NCI-H128 (cell line): ENCODE data around the gene SPACDR.
"Not testable (repeated sequence)": the region's sequence is repeated elsewhere in the genome, so short reads cannot be mapped to it uniquely, and the experiment has no call there.

Source experiments
- DNase-seq: peaks from one replicate; lab custom pipeline; 2025; ENCODE audit not compliant: unreplicated experiment; lab: John Stamatoyannopoulos, UW

SPACDR gene

DNA sequence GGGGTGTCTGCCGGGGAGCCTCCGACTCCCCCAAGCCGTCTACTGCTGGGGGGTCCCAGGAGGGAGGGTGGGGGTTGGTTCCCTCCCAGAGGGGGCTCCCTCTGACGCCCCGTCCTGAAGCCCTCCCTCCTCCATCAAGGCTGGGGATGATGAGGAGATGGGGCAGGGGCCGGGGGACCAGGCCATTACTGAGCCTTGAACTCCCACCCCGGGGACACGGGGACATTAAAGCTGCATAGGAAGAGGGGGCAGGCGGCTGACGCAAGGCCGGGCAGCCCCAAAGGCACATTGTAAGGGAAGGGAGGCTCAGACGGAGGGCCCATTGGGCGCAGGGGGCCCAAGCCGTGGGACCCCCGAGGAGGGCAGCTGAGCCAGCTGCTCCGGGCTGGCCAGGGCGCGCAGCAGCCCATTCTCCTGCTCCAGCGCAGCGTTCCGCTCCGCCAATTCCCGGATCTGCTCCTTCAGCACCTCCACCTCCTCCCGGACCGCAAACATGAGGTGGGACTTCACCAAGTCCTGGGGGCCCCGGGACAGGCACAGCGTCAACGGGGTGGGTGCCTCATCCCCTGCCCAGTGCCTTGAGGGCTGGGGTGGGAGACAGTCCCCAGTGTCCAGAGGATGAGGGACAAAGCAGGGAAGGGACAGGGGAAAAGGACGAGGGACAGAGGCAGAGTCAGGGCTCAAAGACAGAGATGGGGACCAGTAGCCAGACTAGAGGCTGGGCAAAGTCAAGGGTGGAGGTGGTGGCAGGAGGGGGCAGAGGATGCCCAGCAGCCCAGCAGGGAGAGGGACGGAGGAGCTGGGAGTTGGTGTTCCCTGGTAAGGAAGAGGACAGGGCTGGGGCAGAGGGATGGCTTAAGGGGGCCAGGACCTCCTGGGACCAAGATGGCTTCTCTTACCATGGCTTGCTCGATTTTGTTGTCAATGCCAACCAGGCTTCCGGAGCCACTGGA lies 2.9 kb upstream of the SPACDR start:
- no peak for DNase-seq

DNA sequence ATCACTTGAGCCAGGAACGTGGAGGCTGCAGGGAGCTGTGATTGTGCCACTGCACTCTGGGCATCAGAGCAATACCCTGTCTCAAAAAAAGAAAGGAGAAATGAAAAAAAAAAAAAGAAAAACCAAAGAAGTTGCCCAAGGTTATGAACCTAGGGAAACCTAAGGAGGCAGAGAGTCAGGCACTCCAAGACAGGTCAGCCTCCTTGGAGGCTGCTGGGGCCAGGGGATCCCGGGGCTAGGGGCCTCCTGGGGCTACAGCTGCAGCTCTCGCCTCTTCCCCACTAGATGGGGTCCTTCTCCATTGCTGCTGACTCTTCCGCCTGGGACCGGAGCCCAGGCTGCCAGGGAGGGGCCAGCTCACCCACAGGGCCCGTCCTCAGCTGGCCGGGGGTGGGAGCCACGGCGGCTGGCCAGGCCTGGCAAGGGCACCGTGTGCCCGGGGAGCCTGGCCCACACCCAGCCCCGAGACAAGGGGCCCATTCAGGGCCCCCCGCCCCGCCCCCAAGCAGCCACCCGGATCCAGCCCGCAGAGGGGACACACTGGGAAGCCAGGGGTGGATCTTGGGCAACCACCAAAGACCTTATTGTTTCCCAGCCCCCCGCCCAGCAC lies 1.7 kb upstream of the SPACDR start:
- peak; percentile 23 for DNase-seq

DNA sequence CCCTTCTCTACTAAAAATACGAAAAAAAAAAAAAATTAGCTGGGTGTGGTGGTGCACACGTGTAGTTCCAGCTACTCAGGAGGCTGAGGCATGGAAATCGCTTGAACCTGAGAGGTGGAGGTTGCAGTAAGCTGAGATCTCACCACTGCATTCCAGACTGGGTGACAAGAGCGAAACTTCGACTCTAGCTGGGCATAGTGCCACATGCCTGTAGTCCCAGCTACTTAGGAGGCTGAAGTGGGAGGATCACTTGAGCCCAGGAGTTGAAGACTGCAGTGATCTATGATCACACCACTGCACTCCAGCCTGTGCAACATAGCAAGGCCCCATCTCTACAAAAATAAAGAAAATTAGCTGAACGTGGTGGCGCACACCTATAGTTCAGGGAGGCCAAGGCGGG lies 1.2 kb upstream of the SPACDR start:
- DNase-seq, result no peak

DNA sequence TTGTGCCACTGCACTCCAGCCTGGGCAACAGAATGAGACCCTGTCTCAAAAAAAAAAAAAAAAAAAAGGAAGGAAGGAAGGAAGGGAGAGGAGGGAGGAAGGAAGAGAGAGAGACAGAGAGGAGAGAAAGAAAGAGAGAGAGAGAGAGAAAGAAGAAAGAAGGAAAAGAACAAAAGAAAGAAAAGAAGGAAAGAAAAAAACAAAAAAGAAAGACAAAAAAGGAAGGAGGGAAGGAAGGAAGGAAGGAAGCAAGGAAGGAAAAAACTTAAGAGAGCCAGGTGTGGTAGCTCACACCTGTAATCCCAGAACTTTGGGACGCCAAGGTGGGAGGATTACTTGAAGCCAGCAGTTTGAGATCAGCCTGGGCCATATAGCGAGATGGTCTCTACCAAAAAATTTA lies 731 bp upstream of the SPACDR start:
- no peak for DNase-seq

DNA sequence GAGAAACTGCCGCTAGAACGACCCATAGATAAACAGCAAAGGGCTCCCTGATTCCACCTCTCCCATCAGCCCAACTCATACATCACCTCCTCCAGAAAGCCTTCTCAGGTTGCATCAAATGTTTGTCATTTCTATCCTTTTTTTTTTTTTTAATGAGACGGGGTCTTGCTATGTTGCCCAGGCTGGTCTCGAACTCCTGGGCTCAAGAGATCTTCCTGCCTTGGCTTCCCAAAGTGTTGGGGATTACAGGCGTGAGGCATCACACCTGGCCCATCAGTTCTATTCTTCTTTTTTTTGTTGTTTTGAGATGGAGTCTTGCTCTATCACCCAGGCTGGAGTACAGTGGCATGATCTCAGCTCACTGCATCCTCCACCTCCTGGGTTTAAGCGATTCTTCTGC lies 7.0 kb downstream of the SPACDR start:
- DNase-seq, result no peak

DNA sequence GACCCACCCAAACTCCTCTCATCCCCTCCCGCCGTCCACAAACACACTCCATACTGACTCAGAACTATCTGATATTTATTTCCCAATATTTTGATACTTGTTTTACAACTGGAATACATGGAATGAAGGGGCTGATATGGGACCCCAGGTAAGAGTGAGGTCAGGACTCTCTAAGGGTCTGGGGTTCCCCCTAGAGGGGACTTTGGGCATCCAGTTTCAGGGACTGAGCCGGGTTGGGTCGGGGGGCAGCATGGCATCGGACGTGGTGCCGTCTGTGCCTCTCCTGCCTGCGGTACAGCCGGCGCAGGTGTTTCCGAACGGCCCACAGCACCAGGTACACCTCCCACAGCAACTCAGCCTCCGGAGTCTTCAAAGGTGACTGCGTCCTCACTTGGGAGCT lies 7.5 kb downstream of the SPACDR start:
- DNase-seq, result no peak

DNA sequence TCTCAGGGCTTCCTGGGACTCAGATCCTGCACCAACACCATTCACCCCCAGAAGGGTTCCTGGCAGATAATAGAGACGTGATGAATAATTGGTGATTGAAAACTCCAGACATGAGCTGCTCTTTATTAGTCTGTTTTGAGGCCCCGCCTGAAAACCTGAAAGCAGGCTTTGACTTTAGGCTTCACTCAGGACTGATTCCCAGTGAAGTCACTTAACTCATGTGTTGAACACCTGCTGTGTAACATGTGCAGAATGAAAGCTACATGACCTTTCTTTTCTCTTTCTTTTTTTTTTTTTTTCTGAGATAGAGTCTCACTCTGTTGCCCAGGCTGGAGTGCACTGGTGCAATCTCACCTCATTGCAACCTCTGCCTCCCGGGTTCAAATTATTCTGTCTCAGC lies 8.9 kb downstream of the SPACDR start:
- DNase-seq, result no peak

DNA sequence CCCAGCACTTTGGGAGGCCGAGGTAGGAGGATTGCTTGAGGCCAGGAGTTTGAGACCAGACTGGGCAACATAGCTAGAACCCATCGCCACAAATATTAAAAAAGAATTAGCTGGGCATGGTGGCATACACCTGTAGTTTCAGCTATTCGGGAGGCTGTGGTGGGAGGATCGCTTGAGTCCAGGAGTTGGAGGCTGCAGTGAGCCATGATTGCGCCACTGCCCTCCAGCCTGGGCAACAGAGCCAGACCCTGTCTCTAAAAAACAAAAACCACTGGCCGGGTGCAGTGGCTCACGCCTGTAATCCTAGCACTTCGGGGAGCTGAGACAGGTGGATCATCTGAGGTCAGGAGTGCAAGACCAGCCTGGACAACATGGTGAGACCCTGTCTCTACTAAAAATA lies 10.2 kb downstream of the SPACDR start:
- not testable (repeated sequence) for DNase-seq

DNA sequence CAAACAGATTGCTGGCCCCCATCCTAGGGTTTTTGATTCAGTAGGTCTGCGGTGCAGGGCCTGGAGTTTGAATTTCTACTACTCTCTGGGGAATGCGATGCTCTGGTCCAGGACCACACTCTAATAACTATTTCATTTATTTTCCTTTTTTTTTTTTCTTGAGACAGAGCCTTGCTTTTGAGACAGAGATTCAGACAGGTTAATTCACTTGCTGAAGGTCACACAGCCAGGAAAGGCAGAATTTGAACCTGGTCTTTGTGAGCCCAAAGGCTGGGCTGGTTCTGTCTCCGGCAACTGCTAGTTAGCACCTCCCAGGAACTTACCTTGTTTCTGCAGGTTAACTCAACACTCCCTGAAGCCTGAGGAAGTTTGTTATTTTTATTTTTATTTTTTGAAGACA lies 11.5 kb downstream of the SPACDR start:
- DNase-seq, result no peak

DNA sequence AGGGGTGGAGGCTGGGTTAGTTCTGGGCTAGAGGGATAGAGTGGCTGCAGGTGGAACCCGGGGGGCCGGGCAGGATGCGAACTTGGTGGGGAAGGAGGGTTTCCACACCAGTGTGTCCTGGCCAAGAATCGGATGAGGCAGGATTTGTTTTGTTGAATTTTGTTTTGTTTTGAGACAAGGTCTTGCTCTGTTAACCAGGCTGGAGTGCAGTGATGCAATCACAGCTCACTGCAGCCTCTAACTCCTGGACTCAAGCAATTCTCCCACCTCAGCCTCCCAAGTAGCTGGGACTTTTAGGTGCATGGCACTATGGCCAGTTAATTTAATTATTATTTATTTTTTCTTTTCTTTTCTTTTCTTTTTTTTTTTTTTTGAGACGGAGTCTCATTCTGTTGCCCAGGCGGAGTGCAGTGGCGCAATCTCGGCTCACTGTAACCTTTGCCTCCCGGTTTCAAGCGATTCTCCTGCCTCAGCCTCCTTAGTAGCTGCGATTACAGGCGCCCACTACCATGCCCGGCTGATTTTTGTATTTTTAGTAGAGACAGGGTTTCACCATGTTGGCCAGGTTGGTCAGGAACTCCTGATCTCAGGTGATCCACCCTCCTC lies 14.8 kb downstream of the SPACDR start:
- no peak for DNase-seq

DNA sequence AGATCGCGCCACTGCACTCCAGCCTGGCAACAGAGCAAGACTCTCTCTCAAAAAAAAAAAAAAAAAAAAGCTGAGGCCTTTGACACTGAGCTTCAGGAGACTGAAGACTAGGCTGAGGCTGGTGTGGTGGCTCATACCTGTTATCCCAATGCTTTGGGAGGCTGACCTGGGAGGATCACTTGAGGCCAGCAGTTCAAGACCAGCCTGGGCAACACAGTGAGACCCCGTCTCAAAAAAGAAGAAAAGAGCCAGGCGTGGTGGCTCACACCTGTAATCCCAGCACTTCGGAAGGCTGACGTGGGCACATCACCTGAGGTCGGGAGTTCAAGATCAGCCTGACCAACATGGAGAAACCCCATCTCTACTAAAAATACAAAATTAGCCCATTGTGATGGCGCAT lies 16.7 kb downstream of the SPACDR start:
- not testable (repeated sequence) for DNase-seq

DNA sequence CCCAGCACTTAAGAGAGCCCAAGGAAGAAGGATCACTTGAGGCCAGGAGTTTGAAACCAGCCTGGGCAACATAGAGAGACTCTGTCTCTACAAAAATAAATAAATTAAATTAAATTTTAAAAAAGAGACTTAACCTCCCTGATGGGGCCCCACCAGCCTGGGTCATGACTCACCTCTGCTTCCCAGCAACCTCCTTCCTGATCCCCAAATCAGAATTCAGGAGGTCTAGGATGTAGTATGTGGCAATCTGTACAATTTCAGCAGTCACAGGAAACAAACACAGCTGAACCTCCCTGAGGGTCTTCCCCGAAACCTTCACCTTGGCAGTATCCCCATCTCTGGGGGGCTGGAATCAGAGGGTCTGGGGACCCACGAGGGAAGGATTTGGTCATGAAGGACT lies 18.0 kb downstream of the SPACDR start:
- no peak for DNase-seq

DNA sequence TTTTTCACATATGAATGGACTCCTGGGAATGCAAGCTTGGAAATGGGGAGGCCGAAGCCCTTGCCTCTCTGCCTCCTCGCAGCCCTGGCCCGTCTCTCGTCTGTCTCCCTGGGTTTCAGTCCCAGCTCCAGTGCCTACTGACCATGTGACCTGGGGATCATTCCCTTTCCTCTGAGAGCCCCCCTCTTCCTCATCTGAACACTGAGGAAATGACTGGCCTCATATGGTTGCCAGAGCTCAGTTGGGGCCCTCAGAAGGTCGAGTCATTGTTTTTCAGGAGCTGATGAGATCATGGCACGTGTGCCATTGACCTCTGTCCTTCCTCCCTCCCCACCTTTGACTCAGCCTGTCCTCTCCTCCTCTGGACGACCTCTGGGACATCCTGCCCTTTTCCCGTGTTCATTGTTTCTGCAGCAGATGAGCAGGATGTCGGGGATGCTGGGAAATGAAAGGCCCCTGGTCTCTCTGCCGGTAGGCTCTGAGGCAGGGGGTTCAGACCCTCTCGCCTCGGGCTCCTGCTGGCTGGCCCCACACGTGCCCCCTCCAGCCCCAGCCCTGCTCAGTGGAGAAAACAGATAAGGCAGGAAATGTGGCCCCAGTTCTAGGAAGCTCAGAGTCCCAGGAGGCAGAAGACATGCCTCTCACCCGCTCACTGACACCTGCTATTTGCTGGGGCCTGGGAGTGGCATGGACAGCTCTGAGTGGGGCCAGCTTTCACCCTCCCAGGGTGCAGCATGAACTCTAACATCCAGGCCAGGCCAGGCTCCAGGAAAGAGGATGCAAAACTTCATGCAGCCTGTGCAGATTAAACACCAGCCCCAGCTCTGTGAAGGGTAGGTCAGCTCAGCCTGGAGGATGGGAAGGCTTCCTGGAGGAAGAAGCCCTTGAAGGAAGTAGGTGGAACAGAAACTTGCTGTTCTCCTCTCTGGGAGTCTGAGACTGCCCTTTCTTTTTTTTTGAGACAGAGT lies 19.5 kb downstream of the SPACDR start:
- no peak for DNase-seq

DNA sequence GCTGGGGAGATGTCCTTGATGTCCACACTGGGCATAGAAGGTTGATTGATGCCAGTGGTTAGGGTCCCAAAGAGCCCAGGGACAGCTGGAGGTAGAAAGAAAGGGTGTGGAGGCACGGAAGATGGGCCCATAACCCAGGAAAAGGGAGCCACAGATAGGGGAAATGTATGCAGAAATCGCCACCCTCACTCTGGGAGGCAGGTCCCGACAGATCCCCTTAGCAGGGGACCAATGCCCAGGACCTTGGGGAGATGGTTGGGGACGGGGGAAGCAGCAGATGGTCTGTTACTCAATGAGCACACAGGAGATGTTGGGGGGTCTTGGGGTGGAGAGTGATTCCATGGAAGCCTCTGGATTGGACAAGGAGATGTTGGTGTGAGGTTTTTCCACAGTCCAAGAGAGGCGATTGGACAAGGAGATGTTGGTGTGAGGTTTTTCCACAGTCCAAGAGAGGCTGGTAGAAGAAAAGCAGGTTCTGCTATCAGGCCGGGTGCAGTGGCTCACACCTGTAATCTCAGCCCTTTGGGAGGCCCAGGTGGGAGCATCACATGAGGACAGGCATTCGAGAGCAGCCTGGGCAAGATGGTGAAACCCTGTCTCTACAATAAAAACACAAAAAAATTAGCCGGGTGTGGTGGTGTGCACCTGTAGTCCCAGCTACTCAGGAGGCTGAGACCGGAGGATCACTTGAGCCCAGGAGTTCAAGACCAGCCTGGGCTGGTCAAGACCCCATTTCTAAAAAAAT lies 20.8 kb downstream of the SPACDR start:
- DNase-seq, result no peak

DNA sequence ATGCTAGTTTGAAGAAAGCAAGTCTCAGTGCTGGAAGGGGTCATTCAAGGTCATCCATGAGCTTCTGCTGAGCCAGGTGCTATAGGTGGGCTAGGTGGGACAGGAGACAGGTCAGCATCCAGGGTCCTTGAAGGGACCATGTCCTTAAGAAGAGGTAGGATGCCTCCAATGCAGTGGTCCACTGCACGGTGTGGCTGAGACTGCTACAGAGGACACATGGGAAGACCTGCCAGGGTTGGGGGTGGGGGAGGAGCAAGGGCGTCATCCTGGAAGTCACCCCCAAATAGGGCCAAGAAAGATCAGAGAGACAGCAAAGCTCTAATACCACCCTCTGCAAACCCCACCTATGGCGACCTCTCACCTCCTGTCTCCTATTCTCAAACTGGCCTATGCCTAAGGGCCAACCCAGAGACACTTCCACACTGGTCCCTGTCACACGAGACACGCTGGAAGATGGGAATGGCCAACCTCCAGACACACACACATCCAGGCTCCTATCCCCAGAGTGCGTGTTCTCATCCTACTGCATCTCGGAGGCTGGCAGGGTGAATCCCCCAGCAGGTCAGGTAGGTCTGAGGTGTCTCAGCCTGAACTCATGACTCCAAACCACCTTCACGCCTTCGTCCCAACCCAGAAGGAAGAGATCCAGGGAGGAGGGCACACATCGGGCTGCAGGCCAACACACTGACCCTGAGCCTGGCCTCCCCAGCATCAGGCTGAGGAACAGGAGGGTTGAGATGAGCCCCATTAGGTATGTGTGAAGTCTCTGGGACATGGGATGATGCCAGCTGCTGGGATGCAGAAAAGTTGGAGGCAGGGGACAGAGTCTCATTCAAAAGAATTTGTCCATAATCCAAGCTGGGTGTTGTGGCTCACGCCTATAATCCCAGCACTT lies 22.2 kb downstream of the SPACDR start:
- no peak for DNase-seq

DNA sequence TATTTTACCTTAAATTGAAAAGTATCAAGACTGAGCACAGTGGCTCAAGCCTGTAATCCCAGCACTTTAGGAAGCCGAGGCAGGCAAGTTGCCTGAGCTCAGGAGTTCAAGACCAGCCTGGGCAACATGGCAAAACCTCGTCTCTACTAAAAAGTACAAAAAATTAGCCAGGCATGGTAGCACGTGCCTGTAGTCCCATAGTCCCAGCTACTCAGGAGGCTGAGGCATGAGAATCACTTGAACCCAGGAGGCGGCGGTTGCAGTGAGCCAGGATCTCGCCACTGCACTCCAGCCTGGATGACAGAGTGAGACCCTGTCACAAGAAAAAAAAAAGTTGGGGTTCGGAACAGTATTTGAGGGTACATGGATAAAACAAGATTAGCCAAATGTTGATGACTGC lies 24.8 kb downstream of the SPACDR start:
- DNase-seq, result not testable (repeated sequence)

DNA sequence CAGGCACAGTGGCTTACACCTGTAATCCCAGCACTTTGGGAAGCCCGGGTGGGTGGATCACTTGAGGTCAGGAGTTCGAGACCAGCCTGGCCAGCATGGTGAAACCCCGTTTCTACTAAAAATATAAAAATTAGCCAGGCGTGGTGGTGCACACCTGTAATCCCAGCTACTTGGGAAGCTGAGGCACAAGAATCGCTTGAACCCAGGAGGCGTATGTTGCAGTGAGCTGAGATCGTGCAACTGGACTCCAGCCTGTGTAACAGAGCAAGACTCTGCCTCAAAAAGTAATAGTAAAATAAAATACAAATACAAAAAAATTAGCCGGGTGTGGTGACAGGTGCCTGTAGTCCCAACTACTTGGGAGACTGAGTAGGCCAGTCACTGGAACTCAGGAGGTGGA lies 25.3 kb downstream of the SPACDR start:
- not testable (repeated sequence) for DNase-seq

DNA sequence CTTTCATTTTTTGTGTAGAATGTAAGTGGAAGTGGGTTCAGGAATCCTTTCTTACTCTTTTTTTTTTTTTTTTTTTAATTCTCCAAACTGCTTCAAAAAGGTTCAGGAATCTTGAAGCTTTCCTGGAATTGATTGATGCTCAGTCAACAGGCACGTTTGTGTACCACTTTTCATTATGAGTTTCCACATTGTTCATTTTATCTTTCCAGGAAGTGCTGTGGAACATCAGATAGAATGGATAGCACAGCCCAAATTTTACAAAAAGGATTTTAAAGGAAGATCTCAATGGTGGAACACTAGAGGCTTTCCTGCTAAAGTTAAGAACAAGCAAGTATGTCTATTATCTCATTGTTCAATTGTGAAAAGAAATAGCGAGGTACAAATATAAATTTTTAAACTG lies 25.9 kb downstream of the SPACDR start:
- no peak for DNase-seq
